ENCODE measurements around the gene PEPD.

DNA sequence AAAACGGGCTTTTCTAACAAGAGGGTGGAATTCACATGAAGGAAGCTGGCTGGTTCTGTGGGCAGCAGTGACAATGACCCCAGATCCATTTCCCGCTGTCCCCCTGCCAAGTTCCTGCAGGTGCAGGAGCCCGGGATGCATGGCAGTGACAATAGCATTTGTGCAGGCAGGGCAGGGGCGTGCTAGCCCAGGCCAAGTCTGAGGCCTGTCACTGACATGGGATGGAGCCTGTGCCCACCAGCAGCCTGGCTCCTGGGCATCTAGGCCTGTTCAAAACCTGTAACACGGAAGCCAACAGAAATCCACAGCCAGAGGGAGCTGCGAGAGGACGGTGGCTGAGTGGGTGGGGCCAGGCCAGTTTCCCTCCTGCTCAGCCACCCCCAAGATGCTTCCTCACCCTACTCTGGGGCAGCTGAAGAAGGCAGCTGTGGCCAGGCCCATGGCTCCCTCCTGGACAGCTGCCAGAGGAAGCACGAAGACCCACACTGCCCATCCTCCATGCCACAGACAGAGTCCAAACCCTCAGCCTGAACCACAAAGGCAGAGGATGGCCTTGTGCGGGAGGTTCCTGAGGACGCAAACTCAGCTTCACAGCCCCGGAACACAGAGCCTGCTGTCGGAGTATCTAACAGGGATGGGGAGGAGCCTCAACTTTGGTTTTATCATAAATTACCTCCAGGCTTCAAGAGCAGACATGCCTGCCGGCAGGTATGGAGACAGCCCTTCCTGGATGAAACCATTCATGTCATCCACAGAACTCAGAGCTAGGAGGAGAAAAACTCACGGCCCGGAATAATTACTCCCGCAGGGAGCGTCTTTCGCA, 74.0 kb downstream of the PEPD start:
- TF ChIP-seq, protein P1, sequence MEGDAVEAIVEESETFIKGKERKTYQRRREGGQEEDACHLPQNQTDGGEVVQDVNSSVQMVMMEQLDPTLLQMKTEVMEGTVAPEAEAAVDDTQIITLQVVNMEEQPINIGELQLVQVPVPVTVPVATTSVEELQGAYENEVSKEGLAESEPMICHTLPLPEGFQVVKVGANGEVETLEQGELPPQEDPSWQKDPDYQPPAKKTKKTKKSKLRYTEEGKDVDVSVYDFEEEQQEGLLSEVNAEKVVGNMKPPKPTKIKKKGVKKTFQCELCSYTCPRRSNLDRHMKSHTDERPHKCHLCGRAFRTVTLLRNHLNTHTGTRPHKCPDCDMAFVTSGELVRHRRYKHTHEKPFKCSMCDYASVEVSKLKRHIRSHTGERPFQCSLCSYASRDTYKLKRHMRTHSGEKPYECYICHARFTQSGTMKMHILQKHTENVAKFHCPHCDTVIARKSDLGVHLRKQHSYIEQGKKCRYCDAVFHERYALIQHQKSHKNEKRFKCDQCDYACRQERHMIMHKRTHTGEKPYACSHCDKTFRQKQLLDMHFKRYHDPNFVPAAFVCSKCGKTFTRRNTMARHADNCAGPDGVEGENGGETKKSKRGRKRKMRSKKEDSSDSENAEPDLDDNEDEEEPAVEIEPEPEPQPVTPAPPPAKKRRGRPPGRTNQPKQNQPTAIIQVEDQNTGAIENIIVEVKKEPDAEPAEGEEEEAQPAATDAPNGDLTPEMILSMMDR (IDR thresholded peaks at IDR 0.05) = no peak
- TF ChIP-seq EP300 (IDR thresholded peaks at IDR 0.05) (no peak), POLR2A (IDR thresholded peaks at IDR 0.05) (no peak)

Measured in tibial nerve (tissue), 4 donors.